Lower lobe of right lung (tissue), 2 donors: ENCODE measurements around the gene SYDE2. TPM values are rescaled to one million over a fixed set of nuclear protein-coding genes. Genes with fewer than 3 reads are reported as not detected.
A peak's percentile ranks its signal among the peaks of the same experiment; 100 is the strongest.
"Not testable (repeated sequence)": the region's sequence is repeated elsewhere in the genome, so short reads cannot be mapped to it uniquely, and the experiment has no call there.

Experiments
- ATAC-seq, 2 donors: fragments of 200-7000 bp; cut with Tn5 transposase; one replicate each; pipeline ENCODE4 v1.9.1; 2020 to 2022; ENCODE audit warnings: mild to moderate bottlenecking in 2 of 2, moderate library complexity in 2 of 2
- DNase-seq: peaks from one replicate; pipeline ENCODE4 v3.0.0-alpha.2; 2020
- H3K27ac ChIP-seq: fragments of 200-600 bp; one replicate; pipeline ENCODE4 v1.8.0; 2022
- H3K27me3 ChIP-seq: fragments of 200-600 bp; one replicate; pipeline ENCODE4 v1.8.0; 2022; ENCODE audit warnings: low read depth
- H3K36me3 ChIP-seq: fragments of 200-600 bp; one replicate; pipeline ENCODE4 v1.8.0; 2022; ENCODE audit warnings: mild to moderate bottlenecking
- H3K4me1 ChIP-seq: fragments of 200-600 bp; one replicate; pipeline ENCODE4 v1.8.0; 2022
- H3K4me3 ChIP-seq: fragments of 200-600 bp; one replicate; pipeline ENCODE4 v1.8.0; 2022; ENCODE audit warnings: mild to moderate bottlenecking
- H3K9me3 ChIP-seq: fragments of 200-600 bp; one replicate; pipeline ENCODE4 v1.8.0; 2022
- intact Hi-C: fragments of 100-400 bp; cut with DNase I; formaldehyde crosslinking; loops from one replicate; pipeline ENCODE4 v1.11.0; 2022
- total RNA-seq: library from RNA; stranded (reverse); fragmentation: NEBNext Ultra II Directional; extraction: Animal tissue kit (Norgen Biotek cat#: 25700); gene quantifications from one replicate; pipeline ENCODE4 v1.2.1, GENCODE V29; 2021
- TF ChIP-seq, protein P1 (sequence below): fragments of 200-600 bp; IDR thresholded peaks from one replicate; pipeline ENCODE4 v1.8.0; 2022; ENCODE audit warnings: antibody characterized with exemption, mild to moderate bottlenecking
- donor health status: DM: no; HTN: yes; CAD: no; lungs with severe emphysema.

SYDE2 gene
- total RNA-seq, 1 donor from 2014 or later = 21.3 TPM

DNA sequence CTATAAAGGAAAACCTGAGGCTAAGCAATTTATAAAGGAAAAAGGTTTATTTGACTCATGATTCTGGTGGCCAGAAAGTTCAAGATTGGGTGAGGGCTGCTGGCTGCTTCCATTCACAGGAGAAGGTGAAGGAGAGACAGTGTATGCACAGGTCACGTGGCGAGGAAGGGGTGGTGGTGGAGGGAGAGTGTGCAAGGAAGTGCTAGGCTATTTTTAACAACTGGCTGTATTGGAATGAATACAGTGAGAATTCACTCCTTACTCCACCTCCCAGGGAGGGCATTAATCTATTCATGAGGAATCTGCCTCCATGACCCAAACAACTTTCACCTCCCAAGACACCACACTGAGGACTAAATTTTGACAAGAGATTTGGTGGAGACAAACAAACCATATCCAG lies 51.0 kb downstream of the SYDE2 start:
- ATAC-seq (no peak), DNase-seq (no peak)
- no peak overlapping the region for H3K4me3 ChIP-seq
- no peak overlapping the region for H3K27ac ChIP-seq
- H3K4me1 ChIP-seq = peaks cover 4% of the 10 kb centered on the region
- no peaks in the 10 kb centered on the region for H3K36me3 ChIP-seq
- no peaks in the 10 kb centered on the region for H3K27me3 ChIP-seq
- intact Hi-C loops = no loop called here
- TF ChIP-seq, protein P1, sequence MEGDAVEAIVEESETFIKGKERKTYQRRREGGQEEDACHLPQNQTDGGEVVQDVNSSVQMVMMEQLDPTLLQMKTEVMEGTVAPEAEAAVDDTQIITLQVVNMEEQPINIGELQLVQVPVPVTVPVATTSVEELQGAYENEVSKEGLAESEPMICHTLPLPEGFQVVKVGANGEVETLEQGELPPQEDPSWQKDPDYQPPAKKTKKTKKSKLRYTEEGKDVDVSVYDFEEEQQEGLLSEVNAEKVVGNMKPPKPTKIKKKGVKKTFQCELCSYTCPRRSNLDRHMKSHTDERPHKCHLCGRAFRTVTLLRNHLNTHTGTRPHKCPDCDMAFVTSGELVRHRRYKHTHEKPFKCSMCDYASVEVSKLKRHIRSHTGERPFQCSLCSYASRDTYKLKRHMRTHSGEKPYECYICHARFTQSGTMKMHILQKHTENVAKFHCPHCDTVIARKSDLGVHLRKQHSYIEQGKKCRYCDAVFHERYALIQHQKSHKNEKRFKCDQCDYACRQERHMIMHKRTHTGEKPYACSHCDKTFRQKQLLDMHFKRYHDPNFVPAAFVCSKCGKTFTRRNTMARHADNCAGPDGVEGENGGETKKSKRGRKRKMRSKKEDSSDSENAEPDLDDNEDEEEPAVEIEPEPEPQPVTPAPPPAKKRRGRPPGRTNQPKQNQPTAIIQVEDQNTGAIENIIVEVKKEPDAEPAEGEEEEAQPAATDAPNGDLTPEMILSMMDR = no peak
- no peaks in the 10 kb centered on the region for H3K9me3 ChIP-seq

DNA sequence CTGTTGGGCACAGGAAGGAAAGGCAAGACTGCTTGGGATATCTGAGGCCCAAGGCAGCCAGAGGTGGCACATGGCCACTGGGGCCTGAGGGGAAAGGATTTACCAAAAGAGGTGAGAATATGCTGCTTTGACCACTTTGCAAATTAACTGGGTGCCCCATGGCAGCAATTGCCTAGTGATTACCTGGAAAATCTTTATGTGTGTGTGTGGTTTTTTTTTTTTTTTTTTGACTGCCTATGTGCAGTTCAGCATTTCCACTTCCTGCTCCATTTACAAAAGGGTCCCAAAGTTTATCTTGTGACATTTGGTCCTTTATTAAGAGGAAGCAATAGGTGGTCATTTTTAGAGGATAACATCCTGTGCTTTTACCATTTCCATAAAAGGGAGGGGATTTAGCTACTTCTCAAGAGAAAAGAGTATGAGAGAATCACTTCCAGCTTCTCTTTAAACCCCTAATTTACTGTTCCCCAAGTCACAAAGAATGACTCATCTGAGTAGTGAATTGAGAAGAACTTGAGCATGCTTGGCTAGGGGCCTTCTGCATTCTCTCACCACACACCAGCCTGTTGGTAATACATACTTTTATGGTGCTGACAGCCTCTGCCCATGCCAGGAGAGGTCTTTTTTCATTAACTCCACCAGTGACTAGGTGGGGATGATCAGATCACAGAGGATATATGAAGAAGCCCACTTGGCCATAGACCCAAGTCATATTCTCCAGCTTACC lies 52.1 kb downstream of the SYDE2 start:
- no peak overlapping the region for H3K4me3 ChIP-seq

DNA sequence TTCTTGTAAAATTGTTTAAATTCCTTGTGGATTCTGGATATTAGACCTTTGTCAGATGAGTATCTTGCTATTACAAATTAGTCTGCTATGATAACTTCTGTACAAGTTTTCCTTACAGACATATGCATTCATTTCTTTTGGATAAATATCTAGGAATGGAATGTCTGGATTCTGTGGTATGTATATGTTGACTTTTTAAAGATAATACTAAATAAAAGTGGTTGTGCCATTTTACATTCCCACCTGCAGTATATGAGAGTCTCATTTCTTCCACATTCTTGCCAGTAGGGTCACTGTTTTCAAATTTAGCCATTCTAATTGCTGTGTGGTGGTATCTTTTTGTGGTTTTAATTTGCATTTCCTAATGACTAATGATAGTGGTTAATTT lies 53.9 kb downstream of the SYDE2 start:
- Histone ChIP-seq H3K4me3 (no peak overlapping the region), H3K9me3 (no peaks in the 10 kb centered on the region), H3K27ac (no peak overlapping the region), H3K36me3 (no peaks in the 10 kb centered on the region), H3K4me1 (no peaks in the 10 kb centered on the region), H3K27me3 (no peaks in the 10 kb centered on the region)
- TF ChIP-seq, protein P1 = no peak
- intact Hi-C loops = no loop called here
- no peak for ATAC-seq
- DNase-seq = no peak

More for the DNA sequence above, 52.1 kb downstream of the SYDE2 start:
- H3K27ac ChIP-seq = no peak overlapping the region
- TF ChIP-seq, protein P1 = no peak
- H3K9me3 ChIP-seq = no peaks in the 10 kb centered on the region
- intact Hi-C loops = no loop called here
- DNase-seq (no peak), ATAC-seq (no peak)
- no peaks in the 10 kb centered on the region for H3K27me3 ChIP-seq
- peaks cover 4% of the 10 kb centered on the region for H3K4me1 ChIP-seq
- no peaks in the 10 kb centered on the region for H3K36me3 ChIP-seq

DNA sequence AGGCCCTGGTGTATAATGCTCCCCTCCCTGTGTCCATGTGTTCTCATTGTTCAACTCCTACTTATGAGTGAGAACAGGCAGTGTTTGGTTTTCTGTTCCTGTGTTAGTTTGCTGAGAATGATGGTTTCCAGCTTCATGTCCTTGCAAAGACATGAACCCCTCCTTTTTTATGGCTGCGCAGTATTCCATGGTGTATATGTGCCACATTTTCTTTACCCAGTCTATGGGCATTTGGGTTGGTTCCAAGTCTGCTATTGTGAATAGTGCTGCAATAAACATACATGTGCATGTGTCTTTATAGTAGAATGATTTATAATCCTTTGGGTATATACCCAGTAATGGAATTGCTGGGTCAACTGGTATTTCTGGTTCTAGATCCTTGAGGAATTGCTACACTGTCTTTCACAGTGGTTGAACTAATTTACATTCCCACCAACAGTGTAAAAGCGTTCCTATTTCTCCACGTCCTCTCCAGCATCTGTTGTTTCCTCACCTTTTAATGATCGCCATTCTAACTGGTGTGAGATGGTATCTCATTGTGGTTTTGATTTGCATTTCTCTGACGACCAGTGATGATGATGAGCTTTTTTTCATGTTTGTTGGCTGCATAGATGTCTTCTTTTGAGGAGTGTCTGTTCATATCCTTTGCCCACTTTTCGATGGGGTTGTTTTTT lies 54.4 kb downstream of the SYDE2 start:
- intact Hi-C loops, H3K27me3 ChIP-seq, ATAC-seq: not testable (repeated sequence)

DNA sequence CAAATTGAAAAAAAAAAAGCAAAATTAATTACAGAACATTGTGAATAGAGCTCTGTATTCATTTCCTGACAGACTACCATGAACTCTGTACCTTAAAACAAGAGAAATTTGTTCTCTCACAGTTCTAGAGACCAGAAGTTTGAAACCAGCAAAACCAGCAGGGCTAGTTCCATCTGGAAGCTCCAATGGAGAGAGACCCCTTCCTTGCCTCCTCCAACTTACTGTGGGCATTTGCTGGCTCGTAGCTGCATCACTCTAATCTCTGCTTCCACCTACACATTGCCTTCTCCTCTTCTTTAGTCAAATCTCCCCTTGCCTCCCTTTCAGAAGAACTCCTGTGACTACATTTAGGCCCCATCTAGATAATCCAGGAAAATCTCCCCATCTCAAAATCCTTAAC lies 56.5 kb downstream of the SYDE2 start:
- Histone ChIP-seq H3K27ac (no peak overlapping the region), H3K36me3 (no peaks in the 10 kb centered on the region), H3K4me3 (no peak overlapping the region), H3K9me3 (no peaks in the 10 kb centered on the region), H3K4me1 (no peaks in the 10 kb centered on the region), H3K27me3 (no peaks in the 10 kb centered on the region)
- ATAC-seq = no peak
- TF ChIP-seq, protein P1 = no peak
- DNase-seq = no peak
- intact Hi-C loops = no loop called here

More for the DNA sequence above, 54.4 kb downstream of the SYDE2 start:
- H3K9me3 ChIP-seq, H3K4me1 ChIP-seq, H3K36me3 ChIP-seq, DNase-seq, H3K27ac ChIP-seq, H3K4me3 ChIP-seq: not testable (repeated sequence)

DNA sequence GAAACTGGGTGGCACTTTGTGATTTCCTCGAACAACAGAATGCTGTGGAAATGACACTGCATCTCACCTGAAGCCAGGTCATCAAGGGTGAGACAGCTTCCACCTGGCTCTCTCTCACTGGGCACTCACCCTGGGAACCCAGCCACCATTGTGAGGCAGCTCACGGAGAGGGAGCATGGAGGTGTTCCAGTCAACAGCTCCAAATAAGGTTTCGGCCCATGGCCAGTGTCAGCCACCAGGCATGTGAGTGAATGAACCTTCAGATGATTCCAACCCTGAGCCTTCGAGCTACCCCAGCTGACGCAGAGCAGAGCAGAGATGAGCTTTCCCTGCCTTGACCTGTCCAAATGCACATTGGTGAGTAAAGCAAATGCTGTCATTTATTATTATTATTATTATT lies 58.1 kb downstream of the SYDE2 start:
- Histone ChIP-seq H3K4me3 (no peak overlapping the region), H3K27ac (no peak overlapping the region), H3K9me3 (no peaks in the 10 kb centered on the region), H3K27me3 (no peaks in the 10 kb centered on the region), H3K4me1 (peaks cover 5% of the 10 kb centered on the region), H3K36me3 (no peaks in the 10 kb centered on the region)
- ATAC-seq (no peak), DNase-seq (no peak)
- intact Hi-C loops = no loop called here
- TF ChIP-seq, protein P1 = no peak

DNA sequence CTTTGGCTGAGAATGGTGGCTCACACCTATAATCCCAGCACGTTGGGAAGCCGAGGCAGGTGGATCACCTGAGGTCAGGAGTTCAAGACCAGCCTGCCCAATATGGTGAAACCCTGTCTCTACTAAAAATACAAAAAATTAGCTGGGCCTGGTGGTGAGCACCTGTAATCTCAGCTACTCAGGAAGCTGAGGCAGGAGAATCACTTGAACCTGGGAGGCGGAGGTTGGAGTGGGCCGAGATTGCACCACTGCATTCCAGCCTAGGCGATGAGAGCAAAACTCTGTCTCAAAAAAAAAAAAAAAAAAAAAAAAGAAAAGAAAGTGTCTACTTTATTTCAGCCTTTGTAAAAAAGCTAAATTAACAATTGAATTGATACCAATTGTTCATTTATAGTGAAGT lies 62.4 kb downstream of the SYDE2 start:
- H3K27me3 ChIP-seq, intact Hi-C loops, H3K36me3 ChIP-seq, H3K9me3 ChIP-seq, H3K4me3 ChIP-seq: not testable (repeated sequence)
- Histone ChIP-seq H3K4me1 (peaks cover 24% of the 10 kb centered on the region), H3K27ac (peak overlapping the region; percentile 63)
- peak; percentile 75 for DNase-seq
- peak; percentile 46 to 65 for ATAC-seq
